ENCODE results near the gene RAB40C. TPM values are rescaled to one million over a fixed set of nuclear protein-coding genes. Genes with fewer than 3 reads are reported as not detected.

The RAB40C gene
- total and polyA plus RNA-seq, 12 donors = 9.1 to 32.0 (median 12.3) TPM

- DNase-seq (peak; percentile 66 to 69), ATAC-seq (peak; percentile 16 to 59 (median 32))
- intact Hi-C loops (cut with DNase I) = no loop called here
- TF ChIP-seq, protein P1, sequence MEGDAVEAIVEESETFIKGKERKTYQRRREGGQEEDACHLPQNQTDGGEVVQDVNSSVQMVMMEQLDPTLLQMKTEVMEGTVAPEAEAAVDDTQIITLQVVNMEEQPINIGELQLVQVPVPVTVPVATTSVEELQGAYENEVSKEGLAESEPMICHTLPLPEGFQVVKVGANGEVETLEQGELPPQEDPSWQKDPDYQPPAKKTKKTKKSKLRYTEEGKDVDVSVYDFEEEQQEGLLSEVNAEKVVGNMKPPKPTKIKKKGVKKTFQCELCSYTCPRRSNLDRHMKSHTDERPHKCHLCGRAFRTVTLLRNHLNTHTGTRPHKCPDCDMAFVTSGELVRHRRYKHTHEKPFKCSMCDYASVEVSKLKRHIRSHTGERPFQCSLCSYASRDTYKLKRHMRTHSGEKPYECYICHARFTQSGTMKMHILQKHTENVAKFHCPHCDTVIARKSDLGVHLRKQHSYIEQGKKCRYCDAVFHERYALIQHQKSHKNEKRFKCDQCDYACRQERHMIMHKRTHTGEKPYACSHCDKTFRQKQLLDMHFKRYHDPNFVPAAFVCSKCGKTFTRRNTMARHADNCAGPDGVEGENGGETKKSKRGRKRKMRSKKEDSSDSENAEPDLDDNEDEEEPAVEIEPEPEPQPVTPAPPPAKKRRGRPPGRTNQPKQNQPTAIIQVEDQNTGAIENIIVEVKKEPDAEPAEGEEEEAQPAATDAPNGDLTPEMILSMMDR (IDR thresholded peaks at IDR 0.05) = no peak
- Histone ChIP-seq H3K4me3 (peak overlapping the region; percentile 46 to 96 (median 72)), H3K27ac (peak overlapping the region; percentile 89 to 99 (median 96)), H3K4me1 (peaks cover 18 to 72% (median 49%) of the 10 kb centered on the region in 9 donors), H3K9me3 (no peaks in the 10 kb centered on the region), H3K36me3 (peaks cover 0 to 3% (median 0%) of the 10 kb centered on the region in 9 donors), H3K27me3 (no peaks in the 10 kb centered on the region)
- WGBS, 2 donors = 6% methylated on average over 49 to 72 of the region's 72 CpGs
Observed at GRCh38 chr16:642189-643049, 52.6 kb downstream of the RAB40C start.

- Histone ChIP-seq H3K36me3 (peaks cover 0 to 3% (median 0%) of the 10 kb centered on the region in 9 donors), H3K27ac (peak overlapping the region; percentile 89 to 99 (median 96)), H3K9me3 (no peaks in the 10 kb centered on the region), H3K4me3 (peak overlapping the region; percentile 46 to 96 (median 72)), H3K27me3 (no peaks in the 10 kb centered on the region), H3K4me1 (peaks cover 24 to 72% (median 49%) of the 10 kb centered on the region in 9 donors)
- TF ChIP-seq, protein P1 (IDR thresholded peaks at IDR 0.05) = no peak
- no peak for DNase-seq
- ATAC-seq = peak in 1 of 8 donors; percentile 0
- intact Hi-C loops (cut with DNase I) = no loop called here
- 66 to 76% methylated on average over 13 of the region's 13 CpGs for WGBS, 2 donors
Observed at GRCh38 chr16:643050-643368, 53.1 kb downstream of the RAB40C start.

- TF ChIP-seq, protein P1 (IDR thresholded peaks at IDR 0.05) = no peak
- intact Hi-C loops (cut with DNase I) = no loop called here
- ATAC-seq (no peak), DNase-seq (no peak)
- peaks cover 0 to 3% (median 0%) of the 10 kb centered on the region in 9 donors for H3K36me3 ChIP-seq
- 86 to 88% methylated on average over 12 of the region's 12 CpGs for WGBS, 2 donors
- no peak overlapping the region for H3K4me3 ChIP-seq
- H3K27ac ChIP-seq = peak overlapping the region in 5 of 10 donors; percentile 80 to 96 (median 93)
- peaks cover 33 to 73% (median 55%) of the 10 kb centered on the region in 9 donors for H3K4me1 ChIP-seq
- H3K27me3 ChIP-seq = no peaks in the 10 kb centered on the region
- H3K9me3 ChIP-seq = no peaks in the 10 kb centered on the region
Observed at GRCh38 chr16:644556-644955, 54.7 kb downstream of the RAB40C start.

DNA sequence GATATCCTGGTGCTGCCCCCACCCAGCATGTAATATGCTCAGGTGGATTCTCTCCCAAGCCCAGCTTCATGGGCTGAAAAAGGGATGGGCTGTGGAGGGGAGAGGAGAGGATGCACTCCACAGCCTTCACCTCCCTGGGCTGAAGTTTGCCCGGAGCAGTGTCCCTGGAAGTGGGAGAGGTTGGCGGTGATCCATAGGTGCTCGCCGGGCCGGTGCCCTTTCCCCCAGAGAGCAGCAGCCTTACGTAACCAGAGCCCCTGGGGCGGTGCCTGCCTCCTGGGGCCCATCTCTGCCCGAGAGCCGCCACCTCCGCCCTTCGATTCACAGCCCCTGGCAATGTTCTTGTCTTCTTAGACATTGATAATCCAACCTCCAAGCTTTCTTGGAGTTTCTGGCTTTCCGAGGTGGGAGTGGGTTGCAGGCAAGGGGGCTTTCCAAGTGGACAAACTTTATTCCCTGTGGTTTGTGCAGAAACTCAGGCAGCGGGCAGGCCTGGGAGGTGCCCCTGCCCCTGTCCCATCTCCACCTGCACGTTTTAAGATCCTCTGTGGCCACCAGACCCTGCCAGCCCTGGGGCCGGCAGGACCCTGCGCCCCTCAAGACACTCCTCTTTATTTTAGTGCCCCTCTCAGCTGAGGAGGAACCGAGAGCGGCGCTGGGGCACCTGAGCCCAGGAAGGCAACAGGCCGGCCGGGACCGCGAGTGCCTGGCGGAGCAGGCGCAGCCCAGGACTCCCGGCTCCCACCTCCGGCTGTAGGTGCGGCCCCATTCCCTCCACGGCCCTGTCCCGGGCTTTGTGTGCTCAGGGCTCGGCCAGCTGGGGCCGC is 56.2 kb downstream of the RAB40C start:
- Histone ChIP-seq H3K4me1 (peaks cover 37 to 82% (median 64%) of the 10 kb centered on the region in 9 donors), H3K27me3 (no peaks in the 10 kb centered on the region)
- DNase-seq = peak in 1 of 2 donors; percentile 70

More for the DNA sequence above, 56.2 kb downstream of the RAB40C start:
- peak in 6 of 8 donors; percentile 16 to 60 (median 44) for ATAC-seq
- peak overlapping the region in 8 of 10 donors; percentile 3 to 33 (median 22) for H3K4me3 ChIP-seq
- WGBS, 2 donors = 63 to 66% methylated on average over 32 of the region's 32 CpGs
- intact Hi-C loops (cut with DNase I) = no loop called here
- peak overlapping the region; percentile 64 to 96 (median 80) for H3K27ac ChIP-seq
- TF ChIP-seq, protein P1 (IDR thresholded peaks at IDR 0.05) = no peak
- H3K9me3 ChIP-seq = no peaks in the 10 kb centered on the region
- peaks cover 0 to 3% (median 0%) of the 10 kb centered on the region in 9 donors for H3K36me3 ChIP-seq
